ENCODE measurements around the gene DCPS.
"Not testable (repeated sequence)": the region's sequence is repeated elsewhere in the genome, so short reads cannot be mapped to it uniquely, and the experiment has no call there.

DCPS gene

GRCh38 chr11:126362879-126363655, 59.2 kb downstream of the DCPS start:
- DNase-seq: no peak

- DNase-seq: no peak
These were observed 59.9 kb downstream of the DCPS start for GRCh38 chr11:126363706-126364248.

GRCh38 chr11:126364735-126365134, 60.9 kb downstream of the DCPS start:
- DNase-seq: not testable (repeated sequence)

GRCh38 chr11:126365508-126365907, 61.6 kb downstream of the DCPS start:
- not testable (repeated sequence) for DNase-seq

DNA sequence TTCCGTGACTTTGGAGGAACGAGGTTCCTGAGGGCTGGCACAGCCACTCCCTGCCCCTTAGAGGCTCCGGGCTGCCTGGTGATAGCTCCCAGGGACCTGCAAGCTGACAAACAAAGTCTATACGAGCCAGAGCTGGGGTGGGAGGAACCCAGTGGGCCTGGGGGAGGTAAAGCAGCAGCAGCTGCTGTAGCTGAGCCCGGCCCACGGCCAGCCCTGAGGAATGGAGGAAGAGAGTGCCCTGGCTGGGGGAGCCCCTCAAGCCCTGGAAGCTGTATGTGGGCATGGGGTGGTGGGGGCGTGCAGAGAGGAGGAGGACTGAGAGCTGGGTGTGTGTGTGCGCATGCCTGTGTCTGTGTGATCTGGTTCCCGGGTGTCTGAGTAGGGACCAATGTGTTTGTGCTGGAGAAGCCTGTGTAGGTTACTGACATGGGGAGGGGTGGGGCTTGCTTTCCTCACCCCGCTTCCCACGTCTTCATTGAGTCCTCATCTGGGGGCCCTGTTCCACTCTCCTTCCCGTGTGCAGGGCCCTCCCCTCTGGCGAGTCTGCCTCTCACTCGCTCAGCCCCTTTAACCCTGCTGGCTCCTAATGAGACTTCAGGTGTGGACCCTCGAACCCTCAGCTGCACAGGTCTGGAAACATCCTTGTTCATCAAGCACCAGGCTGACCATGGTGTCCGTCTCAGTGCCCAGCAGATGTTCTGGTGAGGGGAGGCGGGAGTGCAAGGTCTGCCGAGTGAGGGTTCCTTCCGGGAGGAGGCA, 62.4 kb downstream of the DCPS start:
- no peak for DNase-seq

- DNase-seq: not testable (repeated sequence)
These were observed 63.2 kb downstream of the DCPS start for GRCh38 chr11:126366823-126367654.

GRCh38 chr11:126367806-126368205, 63.9 kb downstream of the DCPS start:
- DNase-seq: not testable (repeated sequence)

DNA sequence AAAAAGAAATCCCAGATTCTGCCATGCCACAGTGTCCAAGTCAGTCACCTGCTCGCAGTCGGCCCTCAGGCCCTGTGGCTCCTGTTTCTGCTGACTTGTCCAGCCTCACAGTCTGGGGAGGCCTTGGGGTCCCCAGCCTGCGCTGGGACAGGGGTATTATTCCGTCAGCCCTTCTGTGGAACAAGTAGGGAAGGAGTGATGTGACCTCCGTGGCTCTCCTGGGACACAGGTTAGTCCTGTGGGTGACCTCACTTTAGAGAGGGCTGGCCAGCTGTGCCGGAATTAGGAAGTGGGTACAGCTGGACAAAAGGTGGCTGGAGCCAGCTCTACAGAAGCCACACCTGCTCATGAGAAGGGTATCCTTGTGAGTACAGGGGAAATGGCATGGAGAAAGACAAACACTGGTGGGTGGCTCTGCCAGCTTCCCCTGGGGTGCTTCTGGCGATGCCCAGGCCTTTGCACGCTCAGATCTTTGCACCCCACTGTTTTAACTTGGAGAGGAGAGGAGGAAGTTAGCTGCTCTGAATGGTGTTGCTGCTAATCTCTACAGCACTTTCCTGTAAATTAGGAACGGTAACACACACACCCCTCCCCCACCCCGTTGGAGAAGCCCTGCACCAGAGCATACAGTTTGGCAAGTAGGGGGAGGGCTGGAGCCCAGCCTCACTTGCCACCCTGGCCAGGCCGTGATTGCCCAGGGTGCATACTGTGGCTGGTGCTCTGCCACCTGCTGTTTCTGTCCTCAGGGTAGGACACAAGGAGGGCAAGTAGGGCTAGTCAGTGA, 64.7 kb downstream of the DCPS start:
- DNase-seq: not testable (repeated sequence)

- DNase-seq: no peak
These were observed 66.2 kb downstream of the DCPS start for GRCh38 chr11:126370016-126370415.

DNA sequence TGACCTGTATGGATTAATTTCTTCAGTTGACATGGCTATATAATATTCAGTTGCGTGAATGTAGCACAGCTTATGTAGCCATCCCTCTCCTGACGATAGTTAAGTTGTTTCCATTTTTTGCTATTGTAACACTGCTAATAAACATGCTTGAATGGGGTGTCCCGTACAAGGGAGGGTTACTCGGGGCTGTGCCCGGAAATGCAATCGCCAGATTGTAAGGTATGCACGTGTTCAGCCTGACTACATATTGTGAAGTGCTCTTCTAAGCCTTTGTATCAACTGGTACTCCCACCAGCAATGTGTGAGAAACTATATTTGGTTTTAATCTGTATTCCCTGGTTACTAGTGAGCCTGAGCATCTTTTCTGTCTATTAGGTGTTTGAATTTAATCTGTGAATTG, 67.7 kb downstream of the DCPS start:
- no peak for DNase-seq

DNA sequence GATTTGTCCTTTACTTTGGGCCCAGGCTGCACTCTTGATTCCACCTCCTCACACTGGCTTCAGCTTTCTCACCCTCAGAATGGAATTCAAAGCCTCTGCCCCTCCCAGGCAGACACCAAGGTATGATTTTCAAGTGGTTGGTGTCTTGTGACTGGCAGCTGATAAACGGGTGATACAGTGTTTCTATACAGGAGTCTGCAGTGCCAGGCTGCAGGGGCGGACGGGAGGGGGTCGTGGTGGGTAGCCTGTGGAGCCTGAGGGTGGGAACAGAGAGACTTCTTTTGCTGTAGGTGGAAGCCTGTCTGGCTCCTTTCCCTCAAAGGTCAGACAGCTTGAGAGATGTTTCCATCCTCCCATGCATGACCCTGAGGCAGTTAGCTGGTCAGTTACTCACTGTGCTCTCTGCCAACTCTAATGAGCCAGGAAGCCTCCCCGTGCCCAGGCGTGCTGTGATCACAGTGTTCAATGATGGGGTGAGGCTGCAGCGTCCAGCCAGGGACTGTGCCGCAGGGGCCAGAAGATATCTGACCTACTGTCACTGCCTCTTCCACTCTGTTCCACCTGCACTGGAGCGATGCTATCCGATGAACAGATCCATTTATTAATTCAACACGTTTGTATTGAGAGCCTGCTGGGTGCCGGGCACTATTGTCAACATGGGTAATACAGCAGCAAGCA, 69.7 kb downstream of the DCPS start:
- DNase-seq: not testable (repeated sequence)

- not testable (repeated sequence) for DNase-seq
These were observed 70.9 kb downstream of the DCPS start for GRCh38 chr11:126374562-126375300.

DNA sequence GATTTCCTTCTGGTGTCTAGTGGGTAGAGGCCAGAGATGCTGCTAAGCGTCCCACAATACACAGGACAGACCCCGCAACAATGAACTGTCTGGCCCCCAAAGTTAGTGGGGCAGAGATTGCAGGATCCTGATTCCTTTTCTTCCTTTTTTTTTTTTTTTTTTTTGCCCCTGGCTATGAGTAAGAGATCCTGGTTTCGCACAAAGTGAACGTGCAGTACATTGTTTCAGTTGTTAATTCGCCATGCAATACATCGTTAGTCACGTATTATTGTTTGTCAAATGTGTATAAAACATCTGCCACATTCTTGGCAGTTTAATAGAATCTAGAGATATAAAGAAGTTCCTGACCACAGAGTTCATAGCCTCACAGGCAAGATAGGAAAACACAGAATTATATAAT, 71.9 kb downstream of the DCPS start:
- DNase-seq: no peak

DNA sequence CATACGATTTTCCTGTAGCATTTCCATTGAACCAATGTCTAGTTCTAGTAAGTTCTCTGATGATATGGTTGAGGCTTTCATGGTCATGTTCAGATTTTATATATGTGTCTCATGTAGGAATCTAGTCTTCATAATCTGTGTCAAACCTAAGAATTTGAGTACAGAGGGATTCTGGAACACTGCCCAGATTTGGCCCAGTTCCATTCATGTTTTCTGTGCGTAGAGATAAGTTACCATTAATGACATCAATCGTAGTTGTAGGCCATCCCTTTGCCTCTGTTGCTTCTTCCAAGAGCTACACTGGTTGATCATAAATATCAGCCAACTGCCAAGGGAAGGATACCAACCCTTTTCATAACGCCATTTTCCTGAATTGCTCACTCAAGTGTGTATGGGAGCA, 74.9 kb downstream of the DCPS start:
- DNase-seq: no peak

GRCh38 chr11:126380909-126381308, 77.0 kb downstream of the DCPS start:
- no peak for DNase-seq

GRCh38 chr11:126381960-126382359, 78.1 kb downstream of the DCPS start:
- not testable (repeated sequence) for DNase-seq

DNA sequence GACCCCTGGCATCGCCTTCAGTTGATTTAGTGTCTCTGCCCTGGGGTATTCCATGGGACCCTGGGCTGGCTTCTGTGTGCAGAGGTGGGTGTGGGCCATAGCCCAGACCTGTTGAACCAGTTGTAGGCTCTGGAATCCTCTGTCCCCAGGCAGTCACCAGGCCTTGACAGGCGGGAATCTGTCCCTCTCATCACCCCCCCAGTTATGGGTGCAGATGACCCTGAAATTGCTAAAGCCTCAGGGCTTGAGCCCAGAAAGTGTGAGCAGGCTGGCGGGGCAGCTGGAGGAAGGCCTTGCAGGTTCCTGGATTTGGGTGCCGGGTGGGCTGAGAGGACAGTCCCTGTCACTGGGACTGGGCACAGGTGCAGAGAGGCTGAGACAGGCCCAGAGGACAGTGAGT, 78.8 kb downstream of the DCPS start:
- not testable (repeated sequence) for DNase-seq

DNA sequence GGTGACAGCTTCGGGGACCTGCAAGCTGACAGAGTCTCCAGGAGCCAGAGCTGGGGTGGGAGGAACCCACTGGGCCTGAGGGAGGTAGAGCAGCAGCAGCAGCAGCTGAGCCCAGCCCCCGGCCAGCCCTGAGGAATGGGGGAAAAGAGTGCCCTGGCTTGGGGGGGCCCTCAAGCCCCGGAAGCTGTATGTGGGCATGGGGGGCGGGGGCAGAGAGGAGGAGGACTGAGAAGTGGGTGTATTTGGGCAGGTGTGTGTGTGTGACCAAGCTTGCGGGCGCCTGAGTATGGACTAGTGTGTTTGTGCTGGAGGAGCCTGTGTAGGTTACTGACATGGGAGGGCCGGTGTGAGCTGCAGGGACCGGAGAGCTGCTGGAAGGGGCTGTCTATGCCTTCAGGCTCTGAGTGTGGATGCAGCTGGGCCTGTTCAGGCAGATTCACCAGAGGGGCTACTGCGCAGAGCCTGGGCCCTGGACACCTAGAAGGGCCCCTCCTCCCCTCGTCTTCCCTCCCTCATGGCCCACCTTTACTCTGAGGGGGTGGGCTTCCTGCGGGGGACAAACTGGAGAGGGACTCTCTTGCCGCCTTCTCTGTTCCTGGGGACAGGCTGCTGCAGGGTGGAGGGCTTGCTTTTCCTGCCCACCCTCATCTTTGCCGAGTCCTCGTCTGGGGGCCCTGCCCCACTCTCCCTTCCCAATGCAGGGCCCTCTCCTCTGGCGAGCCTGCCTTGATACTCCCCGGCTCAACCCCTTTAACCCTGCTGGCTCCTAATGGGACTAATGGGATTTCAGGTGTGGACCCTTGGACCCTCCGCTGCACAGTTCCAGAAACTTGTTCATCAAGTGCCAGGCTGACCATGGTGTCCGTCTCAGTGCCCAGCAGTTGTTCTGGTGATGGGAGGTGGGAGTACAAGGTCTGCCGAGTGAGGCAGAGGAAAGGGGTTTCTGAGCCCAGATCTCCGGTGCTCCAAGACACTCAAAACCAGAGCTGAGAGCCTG, 79.8 kb downstream of the DCPS start:
- DNase-seq: no peak

- DNase-seq: no peak
These were observed 80.7 kb downstream of the DCPS start for GRCh38 chr11:126384449-126385070.

Measured in CD4-positive, alpha-beta T cell treated with Interleukin-4 for 4 hours (primary cell).